ENCODE results near the gene FAIM2. TPM values are rescaled to one million over a fixed set of nuclear protein-coding genes. Genes with fewer than 3 reads are reported as not detected.
A peak's percentile ranks its signal among the peaks of the same experiment; 100 is the strongest.

The FAIM2 gene
- total RNA-seq, 1 experiment from 2014 or later: 0.49 TPM

- Histone ChIP-seq H3K4me1 (ENCODE audit: control insufficient read depth, insufficient read depth, low read length) (peaks cover 16% of the 10 kb centered on the region), H3K27ac (ENCODE audit: low read length) (peak within 1 kb of the TSS; percentile 86), H3K27me3 (ENCODE audit: control insufficient read depth, insufficient read depth, low read length) (peaks cover under 1% of the 10 kb centered on the region; the same call in 1 of the 2 replicates), H3K9me3 (ENCODE audit: control insufficient read depth, insufficient read depth, low read depth, low read length) (no peaks in the 10 kb centered on the region), H3K36me3 (ENCODE audit: control insufficient read depth, insufficient read depth, low read length) (no peaks in the 10 kb centered on the region), H3K4me3 (ENCODE audit: low read depth in 2 of 2, low read length in 2 of 2) (peak within 1 kb of the TSS; percentile 65 to 98)
- CTCF ChIA-PET: no interaction called here
- TSS peak; percentile 95 for BruUV-seq (replicated peaks)
- intact Hi-C loops (cut with micrococcal nuclease; ENCODE audit: unreplicated experiment) (no loop called here), in situ Hi-C loops (cut with HindIII; ENCODE audit: low pct_unique_long_range_greater_than_20kb, low sequenced_read_pairs) (no loop called here)
- ATAC-seq (peak; percentile 98), DNase-seq (ENCODE audit: low read depth, low spot score) (no peak)
- TF ChIP-seq SIN3A (IDR thresholded peaks at IDR 0.05; ENCODE audit: borderline replicate concordance, insufficient read depth, low read depth, low read length) (no peak), TCF7L2 (IDR thresholded peaks at IDR 0.05; ENCODE audit: low read depth, low read length) (0 out of 2 replicates have a peak, but pooled peaks have one; percentile 7), CTCF (IDR thresholded peaks at IDR 0.05) (no peak), POLR2AphosphoS5 (IDR thresholded peaks at IDR 0.05; ENCODE audit: low read depth, low read length) (peak; percentile 94), REST (IDR thresholded peaks at IDR 0.05; ENCODE audit: insufficient read depth in 1 of 2, low read depth in 2 of 2, low read length in 1 of 2) (peak; percentile 55 to 57; a peak in 2 of 4 replicates)
- POLR2A ChIA-PET: interaction anchor here (0.6 to 0.7 kb wide), 2 partner anchors 25 to 150 kb away, joined by 3 to 6 read pairs; no protein-coding TSS in a partner anchor
These were observed 61.0 kb downstream of the FAIM2 start, which contains the start of gene BCDIN3D for GRCh38 chr12:49842519-49843352. BCDIN3D (minus strand) TSS chr12:49843106; CDS start chr12:49843087, 19 bp downstream.

- ATAC-seq: peak; percentile 46; the same call in 1 of the 2 replicates
- no peak for DNase-seq (ENCODE audit: low read depth, low spot score)
- BruUV-seq (replicated peaks): no TSS peak
- CTCF ChIA-PET: interaction anchor here (0.6 to 2.5 kb wide), 8 partner anchors 28 to 293 kb away, joined by 3 to 9 read pairs (median 3); partner anchors contain the start of gene TMBIM6
- Histone ChIP-seq H3K4me3 (ENCODE audit: low read depth in 2 of 2, low read length in 2 of 2) (no peak overlapping the region), H3K27me3 (ENCODE audit: control insufficient read depth, insufficient read depth, low read length) (no peaks in the 10 kb centered on the region), H3K9me3 (ENCODE audit: control insufficient read depth, insufficient read depth, low read depth, low read length) (no peaks in the 10 kb centered on the region), H3K36me3 (ENCODE audit: control insufficient read depth, insufficient read depth, low read length) (no peaks in the 10 kb centered on the region), H3K4me1 (ENCODE audit: control insufficient read depth, insufficient read depth, low read length) (peaks cover 16% of the 10 kb centered on the region), H3K27ac (ENCODE audit: low read length) (no peak overlapping the region)
- intact Hi-C loops (cut with micrococcal nuclease; ENCODE audit: unreplicated experiment): loop anchor here (1.0 kb wide), 1 partner anchor 63 kb away; no protein-coding TSS in a partner anchor
- in situ Hi-C loops (cut with HindIII; ENCODE audit: low pct_unique_long_range_greater_than_20kb, low sequenced_read_pairs): no loop called here
- POLR2A ChIA-PET: no interaction called here
- peak; percentile 83 for TF ChIP-seq CTCF (IDR thresholded peaks at IDR 0.05)
- no peak for TF ChIP-seq SIN3A (IDR thresholded peaks at IDR 0.05; ENCODE audit: borderline replicate concordance, insufficient read depth, low read depth, low read length)
These were observed 64.6 kb downstream of the FAIM2 start for GRCh38 chr12:49838973-49839633.

Measured in Panc1 (cell line).